ENCODE results near the gene ADGRL1.

Gene ADGRL1

GRCh38 chr19:14113762-14114414 is 92.1 kb downstream of the ADGRL1 start:
- Histone ChIP-seq H3K27me3 (ENCODE audit: low read length) (no peaks in the 10 kb centered on the region), H3K27ac (ENCODE audit: low read depth, low read length) (no peak overlapping the region), H3K36me3 (ENCODE audit: low read length) (no peaks in the 10 kb centered on the region), H3F3A (ENCODE audit: insufficient read depth) (peaks cover 5% of the 10 kb centered on the region), H3K9me2 (replicated peaks; ENCODE audit: insufficient read depth, low read length) (no peaks in the 10 kb centered on the region), H3K79me2 (ENCODE audit: insufficient read depth, low read length) (peaks cover 34% of the 10 kb centered on the region), H3K9ac (ENCODE audit: low read length) (no peak overlapping the region), H2AFZ (ENCODE audit: low read depth, low read length, severe bottlenecking) (no peak overlapping the region), H3K4me3 (ENCODE audit: insufficient read depth, low read length, poor library complexity, severe bottlenecking) (no peak overlapping the region), H4K20me1 (ENCODE audit: low read depth, low read length) (0 out of 2 replicates have a peak, but pooled peaks cover 3% of the 10 kb centered on the region), H3K9me3 (ENCODE audit: insufficient read depth, low read length) (no peaks in the 10 kb centered on the region), H3K4me2 (ENCODE audit: low read depth, low read length, poor library complexity, severe bottlenecking) (no peak overlapping the region)
- TF ChIP-seq, protein P1, sequence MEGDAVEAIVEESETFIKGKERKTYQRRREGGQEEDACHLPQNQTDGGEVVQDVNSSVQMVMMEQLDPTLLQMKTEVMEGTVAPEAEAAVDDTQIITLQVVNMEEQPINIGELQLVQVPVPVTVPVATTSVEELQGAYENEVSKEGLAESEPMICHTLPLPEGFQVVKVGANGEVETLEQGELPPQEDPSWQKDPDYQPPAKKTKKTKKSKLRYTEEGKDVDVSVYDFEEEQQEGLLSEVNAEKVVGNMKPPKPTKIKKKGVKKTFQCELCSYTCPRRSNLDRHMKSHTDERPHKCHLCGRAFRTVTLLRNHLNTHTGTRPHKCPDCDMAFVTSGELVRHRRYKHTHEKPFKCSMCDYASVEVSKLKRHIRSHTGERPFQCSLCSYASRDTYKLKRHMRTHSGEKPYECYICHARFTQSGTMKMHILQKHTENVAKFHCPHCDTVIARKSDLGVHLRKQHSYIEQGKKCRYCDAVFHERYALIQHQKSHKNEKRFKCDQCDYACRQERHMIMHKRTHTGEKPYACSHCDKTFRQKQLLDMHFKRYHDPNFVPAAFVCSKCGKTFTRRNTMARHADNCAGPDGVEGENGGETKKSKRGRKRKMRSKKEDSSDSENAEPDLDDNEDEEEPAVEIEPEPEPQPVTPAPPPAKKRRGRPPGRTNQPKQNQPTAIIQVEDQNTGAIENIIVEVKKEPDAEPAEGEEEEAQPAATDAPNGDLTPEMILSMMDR (IDR thresholded peaks at IDR 0.05; ENCODE audit: insufficient read depth, low read length, poor library complexity, severe bottlenecking): peak; percentile 36
- TF ChIP-seq EZH2phosphoT487 (conservative IDR thresholded peaks at IDR 0.05; ENCODE audit: low read length): no peak

GRCh38 chr19:14112809-14113385 is 93.1 kb downstream of the ADGRL1 start:
- Histone ChIP-seq H3K9me3 (ENCODE audit: insufficient read depth, low read length) (no peaks in the 10 kb centered on the region), H3K79me2 (ENCODE audit: insufficient read depth, low read length) (peaks cover 34% of the 10 kb centered on the region), H3K36me3 (ENCODE audit: low read length) (no peaks in the 10 kb centered on the region), H3K27ac (ENCODE audit: low read depth, low read length) (no peak overlapping the region), H3F3A (ENCODE audit: insufficient read depth) (no peaks in the 10 kb centered on the region), H3K9ac (ENCODE audit: low read length) (no peak overlapping the region), H4K20me1 (ENCODE audit: low read depth, low read length) (0 out of 2 replicates have a peak, but pooled peaks cover 3% of the 10 kb centered on the region), H3K4me3 (ENCODE audit: insufficient read depth, low read length, poor library complexity, severe bottlenecking) (no peak overlapping the region), H2AFZ (ENCODE audit: low read depth, low read length, severe bottlenecking) (no peak overlapping the region), H3K9me2 (replicated peaks; ENCODE audit: insufficient read depth, low read length) (no peaks in the 10 kb centered on the region), H3K4me2 (ENCODE audit: low read depth, low read length, poor library complexity, severe bottlenecking) (no peak overlapping the region), H3K27me3 (ENCODE audit: low read length) (no peaks in the 10 kb centered on the region)
- TF ChIP-seq EZH2phosphoT487 (conservative IDR thresholded peaks at IDR 0.05; ENCODE audit: low read length): no peak
- TF ChIP-seq, protein P1 (IDR thresholded peaks at IDR 0.05; ENCODE audit: insufficient read depth, low read length, poor library complexity, severe bottlenecking): no peak

DNA sequence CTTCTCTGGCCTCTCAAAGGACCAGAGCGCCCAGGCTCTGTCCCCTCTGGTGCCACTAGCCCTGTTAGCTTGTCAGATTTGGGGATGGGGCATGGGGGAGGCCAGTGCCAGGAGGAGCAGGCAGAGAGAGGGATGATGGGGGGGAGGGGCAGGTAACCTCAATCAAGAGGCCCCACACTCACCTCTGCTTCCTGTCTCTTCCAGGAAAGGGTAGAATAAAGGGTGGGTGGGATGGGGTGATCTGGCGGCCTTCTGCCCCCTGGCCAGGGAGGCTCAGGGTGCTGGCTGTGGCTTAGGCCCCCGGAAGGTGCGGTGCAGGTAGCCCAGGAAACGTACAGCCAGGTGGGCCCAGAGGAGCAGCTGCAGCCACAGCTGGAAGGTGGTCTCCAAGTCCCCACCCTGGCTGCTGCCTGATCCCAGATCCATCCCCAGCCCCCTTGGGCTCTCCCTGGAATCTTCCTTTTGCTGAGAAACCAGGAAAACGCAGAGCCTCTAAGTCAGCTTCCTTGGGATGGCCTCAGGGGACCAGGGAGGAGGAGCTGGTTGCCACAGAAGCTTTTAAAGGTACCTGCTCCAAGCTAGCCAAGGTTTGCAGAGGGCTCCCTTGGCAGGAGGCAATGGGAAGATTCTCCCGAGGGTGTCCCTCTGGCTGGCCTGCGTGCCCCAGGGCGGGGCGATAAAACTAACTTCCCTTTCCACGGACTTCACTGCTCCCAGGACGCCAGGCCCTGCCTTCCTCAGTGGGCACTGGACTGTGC is 93.7 kb downstream of the ADGRL1 start:
- H3K79me2 ChIP-seq (ENCODE audit: insufficient read depth, low read length): peaks cover 34% of the 10 kb centered on the region
- no peak for TF ChIP-seq EZH2phosphoT487 (conservative IDR thresholded peaks at IDR 0.05; ENCODE audit: low read length)
- TF ChIP-seq, protein P1 (IDR thresholded peaks at IDR 0.05; ENCODE audit: insufficient read depth, low read length, poor library complexity, severe bottlenecking): no peak

More for the DNA sequence above, 93.7 kb downstream of the ADGRL1 start:
- no peak overlapping the region for H3K4me2 ChIP-seq (ENCODE audit: low read depth, low read length, poor library complexity, severe bottlenecking)
- H3K4me3 ChIP-seq (ENCODE audit: insufficient read depth, low read length, poor library complexity, severe bottlenecking): no peak overlapping the region
- H3K27ac ChIP-seq (ENCODE audit: low read depth, low read length): no peak overlapping the region
- 0 out of 2 replicates have a peak, but pooled peaks cover 3% of the 10 kb centered on the region for H4K20me1 ChIP-seq (ENCODE audit: low read depth, low read length)
- no peaks in the 10 kb centered on the region for H3F3A ChIP-seq (ENCODE audit: insufficient read depth)
- H3K27me3 ChIP-seq (ENCODE audit: low read length): no peaks in the 10 kb centered on the region
- no peaks in the 10 kb centered on the region for H3K9me3 ChIP-seq (ENCODE audit: insufficient read depth, low read length)
- H2AFZ ChIP-seq (ENCODE audit: low read depth, low read length, severe bottlenecking): no peak overlapping the region
- no peak overlapping the region for H3K9ac ChIP-seq (ENCODE audit: low read length)
- no peaks in the 10 kb centered on the region for H3K9me2 ChIP-seq (replicated peaks; ENCODE audit: insufficient read depth, low read length)
- H3K36me3 ChIP-seq (ENCODE audit: low read length): no peaks in the 10 kb centered on the region
